Testis (tissue), 3 donors: ENCODE measurements around the gene TEX53. TPM values are rescaled to one million over a fixed set of nuclear protein-coding genes. Genes with fewer than 3 reads are reported as not detected.

ENCODE experiments used
- DNase-seq: peaks from one replicate; pipeline ENCODE4 v3.0.0-alpha.2; 2019
- H3K27ac ChIP-seq, 2 donors: fragments of 200-600 bp; sonication (generic); one replicate each; pipeline ENCODE4 v1.5.1; 2019
- H3K27me3 ChIP-seq: fragments of 200-600 bp; sonication (generic); one replicate; pipeline ENCODE4 v1.5.1; 2019
- H3K36me3 ChIP-seq: fragments of 200-600 bp; sonication (generic); one replicate; pipeline ENCODE4 v1.5.1; 2017; ENCODE audit warnings: low read depth; ENCODE audit errors: missing control alignments
- H3K4me1 ChIP-seq: fragments of 200-600 bp; sonication (generic); one replicate; pipeline ENCODE4 v1.5.1; 2019
- H3K4me3 ChIP-seq, 2 donors: fragments of 200-600 bp; sonication (generic); one replicate each; pipeline ENCODE4 v1.5.1; 2017 to 2019
- H3K9me3 ChIP-seq: fragments of 200-600 bp; sonication (generic); one replicate; pipeline ENCODE4 v1.5.1; 2017
- CTCF ChIP-seq, 3 experiments: fragments of 450-650 bp in 2 of 3; fragments of 200-600 bp in 1 of 3; sonication (generic) in 1 of 3; IDR thresholded peaks; one replicate each; pipeline ENCODE4 v1.5.1; 2016 to 2019; ENCODE audit warnings: antibody characterized with exemption in 3 of 3, mild to moderate bottlenecking in 2 of 3, moderate library complexity in 1 of 3
- POLR2A ChIP-seq: fragments of 450-650 bp; IDR thresholded peaks from one replicate; pipeline ENCODE4 v1.6.1; 2017; ENCODE audit warnings: antibody characterized with exemption, mild to moderate bottlenecking, moderate library complexity
- WGBS, 2 donors: methylation state at CpG; one replicate each; pipeline ENCODE4 v1.1.5; 2018; 5-methylcytosine and 5-hydroxymethylcytosine counted together
- intact Hi-C: fragments of 100-400 bp; cut with DNase I; formaldehyde crosslinking; loops from one replicate; pipeline ENCODE4 v1.15.1; 2023; ENCODE audit warnings: low total_unique reads
- polyA plus RNA-seq: library from polyadenylated mRNA; stranded (reverse); fragments of 350-450 nt; fragmentation: Illumina TruSeq; extraction: RNeasy Lipid Tissue Mini Kit (QIAGEN cat#74804); gene quantifications from one replicate; pipeline ENCODE4 v1.2.3, GENCODE V29; 2014; ENCODE audit warnings: low read depth, low replicate concordance; ENCODE audit not compliant: insufficient read depth
- total RNA-seq, 2 donors: library from RNA; depleted of rRNA; stranded (reverse); fragments of >200 nt; gene quantifications; one replicate each; pipeline ENCODE4 v1.2.3, GENCODE V29; 2016

TEX53 gene
- total and polyA plus RNA-seq, 3 donors from 2014 or later = 13.4 to 68.8 (median 23.5) TPM

GRCh38 chr9:114666401-114666800 is 8.8 kb upstream of the TEX53 start:
- no peaks in the 10 kb centered on the region for H3K9me3 ChIP-seq

GRCh38 chr9:114664181-114664580 is 6.6 kb upstream of the TEX53 start:
- no peaks in the 10 kb centered on the region for H3K36me3 ChIP-seq
- no peaks in the 10 kb centered on the region for H3K27me3 ChIP-seq
- H3K4me3 ChIP-seq = no peak overlapping the region
- no peak overlapping the region for H3K27ac ChIP-seq
- no peaks in the 10 kb centered on the region for H3K4me1 ChIP-seq
- intact Hi-C loops = no loop called here
- WGBS, 2 donors = 82 to 87% methylated on average over 3 of the region's 3 CpGs
- no peak for DNase-seq
- no peak for TF ChIP-seq CTCF (IDR thresholded peaks at IDR 0.05)
- TF ChIP-seq POLR2A = no peak
- no peaks in the 10 kb centered on the region for H3K9me3 ChIP-seq

More at GRCh38 chr9:114666401-114666800, 8.8 kb upstream of the TEX53 start:
- no peak for DNase-seq
- TF ChIP-seq POLR2A = no peak
- no peak for TF ChIP-seq CTCF (IDR thresholded peaks at IDR 0.05)
- Histone ChIP-seq H3K27me3 (no peaks in the 10 kb centered on the region), H3K36me3 (no peaks in the 10 kb centered on the region), H3K4me1 (no peaks in the 10 kb centered on the region), H3K4me3 (no peak overlapping the region), H3K27ac (no peak overlapping the region)
- 96 to 97% methylated on average over 5 of the region's 5 CpGs for WGBS, 2 donors
- intact Hi-C loops = no loop called here

GRCh38 chr9:114662081-114662989 is 4.7 kb upstream of the TEX53 start:
- no peaks in the 10 kb centered on the region for H3K9me3 ChIP-seq
- 48 to 61% methylated on average over 10 of the region's 10 CpGs for WGBS, 2 donors
- no peaks in the 10 kb centered on the region for H3K27me3 ChIP-seq
- H3K27ac ChIP-seq = no peak overlapping the region
- intact Hi-C loops = no loop called here
- H3K36me3 ChIP-seq = no peaks in the 10 kb centered on the region
- peak; percentile 53 for DNase-seq
- TF ChIP-seq CTCF (IDR thresholded peaks at IDR 0.05) (peak; percentile 16 to 79 (median 43)), POLR2A (no peak)
- no peaks in the 10 kb centered on the region for H3K4me1 ChIP-seq
- H3K4me3 ChIP-seq = no peak overlapping the region

GRCh38 chr9:114656301-114656700 is 1.3 kb downstream of the TEX53 start:
- Histone ChIP-seq H3K4me1 (peaks cover 4% of the 10 kb centered on the region), H3K9me3 (no peaks in the 10 kb centered on the region), H3K4me3 (no peak overlapping the region), H3K27ac (no peak overlapping the region), H3K36me3 (no peaks in the 10 kb centered on the region), H3K27me3 (no peaks in the 10 kb centered on the region)
- TF ChIP-seq POLR2A = no peak
- DNase-seq = no peak
- intact Hi-C loops = loop anchor here (10.0 kb wide), 1 partner anchor 242 kb away; no protein-coding TSS in a partner anchor
- 81 to 84% methylated on average over 9 to 12 of the region's 12 CpGs for whole genome bisulfite sequencing, 2 donors

- H3K27me3 ChIP-seq = no peaks in the 10 kb centered on the region
- 91 to 92% methylated on average over 8 of the region's 8 CpGs for WGBS, 2 donors
- H3K4me1 ChIP-seq = peaks cover 4% of the 10 kb centered on the region
- H3K9me3 ChIP-seq = no peaks in the 10 kb centered on the region
- intact Hi-C loops = loop anchor here (10.0 kb wide), 1 partner anchor 241 kb away; no protein-coding TSS in a partner anchor
- no peak overlapping the region for H3K4me3 ChIP-seq
- TF ChIP-seq CTCF (IDR thresholded peaks at IDR 0.05) (no peak), POLR2A (no peak)
- no peak overlapping the region for H3K27ac ChIP-seq
- H3K36me3 ChIP-seq = no peaks in the 10 kb centered on the region
- DNase-seq = no peak
These were observed 1.9 kb downstream of the TEX53 start for GRCh38 chr9:114655689-114656088.
